Neural progenitor cell (in vitro differentiated cells): ENCODE data around the gene RAPGEF2. TPM values are rescaled to one million over a fixed set of nuclear protein-coding genes. Genes with fewer than 3 reads are reported as not detected.

Source experiments
- DNase-seq: peaks from one replicate; pipeline ENCODE4 v3.0.0-alpha.2; 2016; ENCODE audit warnings: low spot score
- H2AFZ ChIP-seq: fragments of 200-600 bp; sonication (generic); replicated peaks from 2 replicates; pipeline ENCODE4 v1.6.1; 2016; ENCODE audit warnings: antibody characterized with exemption
- H3F3A ChIP-seq: fragments of 200-600 bp; sonication (generic); 2 replicates; pipeline ENCODE4 v1.6.1; 2016; ENCODE audit warnings: antibody characterized with exemption, low read depth
- H3K27ac ChIP-seq: fragments of 200-600 bp; sonication (generic); 2 replicates; pipeline ENCODE4 v1.5.1; 2016; ENCODE audit warnings: mild to moderate bottlenecking
- H3K27me3 ChIP-seq: fragments of 200-600 bp; sonication (generic); 2 replicates; pipeline ENCODE4 v1.6.1; 2016; ENCODE audit warnings: mild to moderate bottlenecking, moderate library complexity
- H3K36me3 ChIP-seq: fragments of 200-600 bp; sonication (generic); 2 replicates; pipeline ENCODE4 v1.5.1; 2016
- H3K4me1 ChIP-seq: fragments of 200-600 bp; sonication (generic); 2 replicates; pipeline ENCODE4 v1.6.1; 2016; ENCODE audit warnings: mixed run types
- H3K4me2 ChIP-seq: fragments of 200-600 bp; sonication (generic); 2 replicates; pipeline ENCODE4 v1.6.1; 2016
- H3K4me3 ChIP-seq: fragments of 200-600 bp; sonication (generic); 2 replicates; pipeline ENCODE4 v1.5.1; 2016
- H3K79me2 ChIP-seq: fragments of 200-600 bp; sonication (generic); 2 replicates; pipeline ENCODE4 v1.6.1; 2016; ENCODE audit warnings: low read depth
- H3K9ac ChIP-seq: fragments of 200-600 bp; sonication (generic); 2 replicates; pipeline ENCODE4 v1.6.1; 2016
- H3K9me3 ChIP-seq: fragments of 200-600 bp; sonication (generic); 2 replicates; pipeline ENCODE4 v1.5.1; 2016; ENCODE audit warnings: low read depth
- H4K20me1 ChIP-seq: fragments of 200-600 bp; sonication (generic); 2 replicates; pipeline ENCODE4 v1.6.1; 2016; ENCODE audit warnings: low read depth
- H3K27ac Mint-ChIP-seq: 3 replicates; pipeline ENCODE4 v1.8.0; 2021; ENCODE audit warnings: mixed read lengths
- H3K27me3 Mint-ChIP-seq: 2 replicates; pipeline ENCODE4 v1.8.0; 2022; ENCODE audit warnings: low read depth, mild to moderate bottlenecking, inconsistent platforms, moderate library complexity, mixed read lengths; ENCODE audit not compliant: insufficient read depth
- H3K36me3 Mint-ChIP-seq: 3 replicates; pipeline ENCODE4 v1.8.0; 2021; ENCODE audit warnings: mixed read lengths
- H3K4me1 Mint-ChIP-seq: 3 replicates; pipeline ENCODE4 v1.8.0; 2021; ENCODE audit warnings: mixed read lengths
- H3K4me3 Mint-ChIP-seq: 3 replicates; pipeline ENCODE4 v1.8.0; 2021; ENCODE audit warnings: mild to moderate bottlenecking, moderate library complexity, mixed read lengths
- H3K9me3 Mint-ChIP-seq: 3 replicates; pipeline ENCODE4 v1.8.0; 2020; ENCODE audit warnings: mixed read lengths
- EZH2 ChIP-seq: fragments of 200-600 bp; sonication (generic); IDR thresholded peaks from 2 replicates; pipeline ENCODE4 v1.6.1; 2017; ENCODE audit warnings: antibody characterized with exemption, mild to moderate bottlenecking, moderate library complexity
- EZH2phosphoT487 ChIP-seq: fragments of 200-600 bp; sonication (generic); IDR thresholded peaks from 2 replicates; pipeline ENCODE4 v1.6.1; 2017; ENCODE audit warnings: antibody characterized with exemption
- microRNA-seq: library from miRNA; unstranded; fragments of <30 nt; microRNA quantifications from one replicate; pipeline ENCODE4, GENCODE V29; 2016
- small RNA-seq: library from RNA; depleted of rRNA; stranded (forward); fragments of <200 nt; gene quantifications from one replicate; pipeline ENCODE3, GENCODE V24; 2015
- total RNA-seq: library from RNA; depleted of rRNA; stranded (reverse); fragments of >200 nt; gene quantifications from 2 replicates; pipeline ENCODE4 v1.2.3, GENCODE V29; 2015; ENCODE audit warnings: low replicate concordance
- TF ChIP-seq, protein P1 (sequence below): fragments of 200-600 bp; sonication (generic); IDR thresholded peaks from 2 replicates; pipeline ENCODE4 v1.5.1; 2017; ENCODE audit warnings: antibody characterized with exemption, mild to moderate bottlenecking

RAPGEF2 gene
- total RNA-seq, 1 donor from 2014 or later = 70.4 TPM

GRCh38 chr4:159401226-159401712, 298.4 kb downstream of the RAPGEF2 start:
- Histone ChIP-seq H3K9ac (no peak overlapping the region), H3K79me2 (no peaks in the 10 kb centered on the region), H2AFZ (no peak overlapping the region), H3F3A (no peaks in the 10 kb centered on the region), H3K4me3 (no peak overlapping the region), H3K9me3 (no peaks in the 10 kb centered on the region), H3K4me2 (no peak overlapping the region), H3K27ac (no peak overlapping the region), H4K20me1 (no peaks in the 10 kb centered on the region), H3K4me1 (peaks cover 6% of the 10 kb centered on the region), H3K27me3 (no peaks in the 10 kb centered on the region), H3K36me3 (no peaks in the 10 kb centered on the region)
- no peak overlapping the region for H3K4me3 Mint-ChIP-seq
- peaks cover 5% of the 10 kb centered on the region for H3K27me3 Mint-ChIP-seq
- peaks cover 26% of the 10 kb centered on the region for H3K4me1 Mint-ChIP-seq
- H3K27ac Mint-ChIP-seq = peak overlapping the region; percentile 85
- peaks cover under 1% of the 10 kb centered on the region for H3K9me3 Mint-ChIP-seq
- no peak for DNase-seq
- no peak for TF ChIP-seq EZH2phosphoT487
- TF ChIP-seq, protein P1, sequence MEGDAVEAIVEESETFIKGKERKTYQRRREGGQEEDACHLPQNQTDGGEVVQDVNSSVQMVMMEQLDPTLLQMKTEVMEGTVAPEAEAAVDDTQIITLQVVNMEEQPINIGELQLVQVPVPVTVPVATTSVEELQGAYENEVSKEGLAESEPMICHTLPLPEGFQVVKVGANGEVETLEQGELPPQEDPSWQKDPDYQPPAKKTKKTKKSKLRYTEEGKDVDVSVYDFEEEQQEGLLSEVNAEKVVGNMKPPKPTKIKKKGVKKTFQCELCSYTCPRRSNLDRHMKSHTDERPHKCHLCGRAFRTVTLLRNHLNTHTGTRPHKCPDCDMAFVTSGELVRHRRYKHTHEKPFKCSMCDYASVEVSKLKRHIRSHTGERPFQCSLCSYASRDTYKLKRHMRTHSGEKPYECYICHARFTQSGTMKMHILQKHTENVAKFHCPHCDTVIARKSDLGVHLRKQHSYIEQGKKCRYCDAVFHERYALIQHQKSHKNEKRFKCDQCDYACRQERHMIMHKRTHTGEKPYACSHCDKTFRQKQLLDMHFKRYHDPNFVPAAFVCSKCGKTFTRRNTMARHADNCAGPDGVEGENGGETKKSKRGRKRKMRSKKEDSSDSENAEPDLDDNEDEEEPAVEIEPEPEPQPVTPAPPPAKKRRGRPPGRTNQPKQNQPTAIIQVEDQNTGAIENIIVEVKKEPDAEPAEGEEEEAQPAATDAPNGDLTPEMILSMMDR = no peak
- no peak for TF ChIP-seq EZH2
- no peaks in the 10 kb centered on the region for H3K36me3 Mint-ChIP-seq

GRCh38 chr4:159401791-159402380, 299.0 kb downstream of the RAPGEF2 start:
- Histone ChIP-seq H3K79me2 (no peaks in the 10 kb centered on the region), H3K4me3 (no peak overlapping the region), H3K9me3 (no peaks in the 10 kb centered on the region), H3K4me1 (peaks cover 6% of the 10 kb centered on the region), H4K20me1 (no peaks in the 10 kb centered on the region), H3K27me3 (no peaks in the 10 kb centered on the region), H3K27ac (no peak overlapping the region), H3K36me3 (no peaks in the 10 kb centered on the region), H2AFZ (no peak overlapping the region), H3K4me2 (no peak overlapping the region), H3F3A (no peaks in the 10 kb centered on the region), H3K9ac (no peak overlapping the region)
- TF ChIP-seq EZH2phosphoT487 (no peak), EZH2 (no peak)
- TF ChIP-seq, protein P1 = no peak
- Mint-ChIP-seq H3K27ac (peak overlapping the region; percentile 85), H3K4me1 (peaks cover 26% of the 10 kb centered on the region), H3K9me3 (no peaks in the 10 kb centered on the region), H3K27me3 (peaks cover 5% of the 10 kb centered on the region), H3K4me3 (no peak overlapping the region), H3K36me3 (no peaks in the 10 kb centered on the region)
- peak; percentile 11 for DNase-seq

Small RNA genes within 50 kb of the gene (microRNA-seq; reads per million reads assigned to microRNA genes)
- not detected for gene MIR3688-1
- gene MIR3688-2 = not detected

Small RNA genes within 50 kb of the gene (small RNA-seq; reads per million reads assigned to genes)
- gene AC074344.1 (not detected), gene MIR3688-1 (not detected), gene RF00019 (not detected)
